NCI-H524 (cell line): ENCODE data around the gene TEX12.
"Not testable (repeated sequence)": the region's sequence is repeated elsewhere in the genome, so short reads cannot be mapped to it uniquely, and the experiment has no call there.

Experiments
- DNase-seq, 2 experiments: peaks; one replicate each; lab custom pipeline; 2025; lab: John Stamatoyannopoulos, UW

The TEX12 gene

GRCh38 chr11:112167145-112167544, at the start of gene TEX12:
TEX12 (plus strand) TSS chr11:112167372; CDS start chr11:112169269, 1,897 bp downstream.
- DNase-seq = no peak

GRCh38 chr11:112118176-112118575, 49.0 kb upstream of the TEX12 start:
- peak in 1 of 2 experiments; percentile 18 for DNase-seq

GRCh38 chr11:112121981-112122615, 45.1 kb upstream of the TEX12 start:
- DNase-seq = no peak

GRCh38 chr11:112123129-112123528, 44.0 kb upstream of the TEX12 start:
- DNase-seq = no peak

- no peak for DNase-seq
These were observed 40.1 kb upstream of the TEX12 start for GRCh38 chr11:112127056-112127455.

- no peak for DNase-seq
These were observed 38.6 kb upstream of the TEX12 start for GRCh38 chr11:112128483-112129121.

GRCh38 chr11:112129656-112130055, 37.5 kb upstream of the TEX12 start:
- DNase-seq = no peak

GRCh38 chr11:112132737-112133136, 34.4 kb upstream of the TEX12 start:
- no peak for DNase-seq

- no peak for DNase-seq
These were observed 32.7 kb upstream of the TEX12 start for GRCh38 chr11:112134473-112134872.

- no peak for DNase-seq
These were observed 23.6 kb upstream of the TEX12 start for GRCh38 chr11:112143597-112143996.

GRCh38 chr11:112150517-112150916, 16.7 kb upstream of the TEX12 start:
- DNase-seq = no peak

- no peak for DNase-seq
These were observed 10.8 kb upstream of the TEX12 start for GRCh38 chr11:112156153-112156955.

GRCh38 chr11:112156956-112157766, 10.0 kb upstream of the TEX12 start:
- DNase-seq = no peak

- no peak for DNase-seq
These were observed 7.8 kb upstream of the TEX12 start for GRCh38 chr11:112159098-112160065.

GRCh38 chr11:112160091-112160848, 6.9 kb upstream of the TEX12 start:
- no peak for DNase-seq

- no peak for DNase-seq
These were observed 6.2 kb upstream of the TEX12 start for GRCh38 chr11:112161012-112161411.

- DNase-seq = not testable (repeated sequence)
These were observed 5.0 kb upstream of the TEX12 start for GRCh38 chr11:112162200-112162599.

- no peak for DNase-seq
These were observed 4.2 kb upstream of the TEX12 start for GRCh38 chr11:112162761-112163546.
